Activated CD8-positive, alpha-beta memory T cell treated with anti-CD3 and anti-CD28 coated beads, Interleukin-2, amount 50 U/mL, for 48 hours (primary cell): ENCODE data around the gene SUCO.

ENCODE experiments used
- DNase-seq: peaks from one replicate; pipeline ENCODE4 v3.0.0-alpha.2; 2020

Gene SUCO

GRCh38 chr1:172515927-172516326, 17.0 kb upstream of the SUCO start:
- DNase-seq, result no peak

DNA sequence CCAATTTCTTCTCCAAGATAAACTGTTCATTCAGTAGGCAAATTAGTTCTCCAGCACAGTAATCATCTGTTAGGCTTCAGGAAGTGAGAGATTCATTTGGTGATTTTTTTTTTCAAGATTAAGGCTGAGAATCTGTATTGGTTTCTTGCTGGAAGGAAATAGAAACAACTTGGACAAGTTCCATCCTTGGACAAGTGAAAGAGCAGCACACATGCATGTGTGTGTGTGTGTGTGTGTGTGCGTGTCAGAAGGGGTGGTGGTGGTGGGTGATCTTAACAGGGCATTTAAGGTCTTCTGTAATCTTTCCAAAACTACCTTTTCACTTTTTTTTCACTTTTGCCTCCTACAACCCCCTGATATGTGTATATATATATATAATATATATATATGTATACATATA, 15.9 kb upstream of the SUCO start:
- no peak for DNase-seq

- DNase-seq, result no peak
Observed at GRCh38 chr1:172517545-172517944, 15.4 kb upstream of the SUCO start.

DNA sequence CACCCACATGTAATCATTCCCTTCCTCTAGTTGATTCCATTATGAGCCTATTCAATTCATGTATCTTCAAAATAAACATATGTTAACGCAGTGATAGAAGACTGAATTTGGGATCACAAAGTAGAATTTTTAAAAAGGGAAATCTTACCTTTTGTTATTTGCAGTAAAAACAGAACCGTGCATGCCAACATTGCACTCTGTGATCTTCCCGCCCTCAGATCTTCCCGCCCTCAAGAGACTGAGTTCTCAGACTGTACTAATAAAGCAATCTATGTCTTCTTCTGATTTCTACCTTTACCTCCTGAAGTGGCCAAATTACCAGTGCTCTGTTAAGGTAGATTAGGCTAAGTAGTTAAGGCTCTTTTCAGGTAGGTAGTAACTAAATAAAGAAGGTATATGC, 3.6 kb upstream of the SUCO start:
- no peak for DNase-seq

- DNase-seq, result no peak
Observed at GRCh38 chr1:172530000-172530399, 3.0 kb upstream of the SUCO start.

DNA sequence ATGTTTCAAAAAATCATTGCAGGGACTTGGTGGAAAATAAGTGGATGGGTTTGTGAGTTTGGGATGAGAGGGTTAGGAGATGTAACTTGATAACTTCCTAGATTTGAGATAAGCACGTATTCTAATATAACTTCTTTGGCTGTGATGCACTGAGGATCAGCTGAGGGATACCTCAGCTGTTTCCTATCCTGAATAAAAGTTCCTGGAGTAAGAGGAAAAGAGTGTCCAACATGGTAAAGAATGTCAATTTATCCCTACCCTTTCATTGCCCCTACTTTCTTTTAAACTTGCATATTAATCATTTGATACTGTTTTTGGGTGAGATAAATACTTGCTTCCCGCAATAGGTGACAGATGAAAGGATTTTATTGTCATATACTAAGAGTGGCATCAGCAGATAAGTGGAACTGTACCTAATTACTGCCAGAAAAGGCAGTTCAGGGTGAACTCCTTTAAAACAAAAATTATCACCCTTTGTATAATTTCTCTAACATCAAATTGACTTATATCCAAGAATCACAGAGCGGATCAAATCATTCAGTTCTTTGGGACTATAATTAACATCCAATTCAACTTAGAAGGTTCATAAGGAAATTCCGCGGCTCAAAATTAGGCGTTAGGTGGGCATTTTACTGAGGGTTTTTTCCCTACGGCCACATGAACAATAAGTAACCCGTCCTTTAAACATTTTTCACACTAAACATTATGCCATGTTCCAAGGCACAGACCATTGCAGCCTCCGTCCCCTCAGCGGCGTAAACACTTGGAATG, 1.4 kb upstream of the SUCO start:
- no peak for DNase-seq

GRCh38 chr1:172532183-172532699, 709 bp upstream of the SUCO start:
- DNase-seq, result peak; percentile 81

GRCh38 chr1:172533513-172534151, 682 bp downstream of the SUCO start:
- DNase-seq, result peak; percentile 65

DNA sequence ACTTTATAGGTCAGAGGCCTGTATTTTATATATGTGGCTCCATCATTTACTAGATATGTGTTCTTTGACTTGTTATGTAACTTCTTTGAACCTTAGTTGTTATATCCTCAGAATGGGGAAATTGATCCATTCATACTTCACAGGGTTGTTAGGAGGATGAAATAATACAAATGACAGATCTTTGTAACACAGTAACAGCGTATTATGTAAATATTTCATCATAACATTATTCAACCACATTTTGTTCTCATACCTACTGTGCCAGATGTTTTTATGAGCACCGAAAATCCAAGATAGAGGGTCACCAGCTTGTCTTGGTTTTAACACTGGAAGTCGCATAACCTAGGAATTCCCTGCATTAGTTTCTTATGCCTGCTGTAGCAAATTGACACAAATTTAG, 3.3 kb downstream of the SUCO start:
- DNase-seq, result no peak

DNA sequence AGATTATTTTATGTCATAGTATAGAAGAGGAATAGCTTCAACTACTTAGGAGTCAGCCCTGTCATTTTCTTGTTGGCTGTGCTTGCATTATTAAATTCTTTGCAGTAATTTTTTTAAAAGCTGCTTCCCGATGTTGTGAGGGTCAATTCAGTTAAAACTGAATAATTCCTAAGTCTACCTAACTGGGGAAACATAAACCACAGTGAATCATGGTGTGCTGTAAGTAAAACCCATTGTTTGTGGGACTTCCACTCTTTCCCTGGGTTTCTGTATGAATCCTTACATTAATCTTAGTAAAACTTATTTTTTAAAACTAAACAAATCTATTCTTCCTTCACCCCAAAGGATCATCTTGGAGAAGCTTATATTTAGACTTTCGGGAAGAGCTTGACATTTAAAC, 4.4 kb downstream of the SUCO start:
- DNase-seq, result no peak

- DNase-seq, result no peak
Observed at GRCh38 chr1:172537827-172538391, 5.0 kb downstream of the SUCO start.

GRCh38 chr1:172540635-172541034, 7.7 kb downstream of the SUCO start:
- no peak for DNase-seq

GRCh38 chr1:172544481-172545104, 11.6 kb downstream of the SUCO start:
- no peak for DNase-seq

DNA sequence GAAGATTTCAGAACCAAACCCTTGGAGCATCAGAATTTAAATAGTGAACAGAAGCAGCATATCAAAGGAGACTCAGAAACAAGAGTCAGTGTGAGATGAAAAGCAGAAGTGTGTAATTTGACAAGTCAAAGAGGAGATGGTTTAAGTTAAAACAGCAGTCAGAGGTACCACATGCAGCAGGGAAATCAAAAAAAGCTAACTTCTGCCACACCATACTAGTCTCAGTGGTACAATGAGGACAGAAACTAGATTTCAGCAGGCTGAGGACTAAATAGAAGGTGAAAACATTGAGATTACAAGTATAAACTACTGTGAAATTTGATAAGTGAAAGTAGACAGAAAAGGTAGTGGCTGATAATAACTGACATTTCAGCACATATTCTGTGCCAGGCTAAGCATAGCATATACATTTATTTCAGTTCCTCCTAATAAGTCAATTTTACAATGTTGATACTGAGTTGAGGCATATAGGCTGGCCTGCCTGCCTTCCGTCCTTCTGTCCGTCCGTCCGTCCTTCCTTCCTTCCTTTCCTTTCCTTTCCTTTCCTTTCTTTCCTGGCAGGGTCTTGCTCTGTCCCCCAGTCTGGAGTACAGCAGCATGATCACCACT, 12.6 kb downstream of the SUCO start:
- DNase-seq, result no peak

- DNase-seq, result no peak
Observed at GRCh38 chr1:172547071-172547470, 14.1 kb downstream of the SUCO start.

GRCh38 chr1:172549621-172550280, 16.8 kb downstream of the SUCO start:
- no peak for DNase-seq

GRCh38 chr1:172551279-172551678, 18.3 kb downstream of the SUCO start:
- no peak for DNase-seq

GRCh38 chr1:172554915-172555314, 22.0 kb downstream of the SUCO start:
- DNase-seq, result no peak

DNA sequence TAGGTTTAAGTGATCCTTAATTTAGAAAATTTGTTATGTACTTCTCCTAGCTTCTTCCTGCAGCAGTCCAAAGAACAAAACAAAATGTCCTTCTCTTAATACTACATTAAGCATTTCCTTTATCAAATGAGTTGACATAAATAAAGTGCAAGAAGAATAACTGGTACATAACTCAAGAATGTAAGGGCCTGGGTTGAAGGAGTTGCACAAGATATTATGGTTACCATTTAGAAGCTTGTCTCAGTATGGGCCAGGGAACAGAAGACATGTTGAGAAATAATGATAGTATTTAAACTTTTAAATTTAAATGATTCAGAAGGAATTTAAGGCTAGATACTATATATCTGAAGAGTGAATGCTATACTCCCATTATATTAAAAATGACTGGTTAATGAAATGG, 23.5 kb downstream of the SUCO start:
- DNase-seq, result no peak

DNA sequence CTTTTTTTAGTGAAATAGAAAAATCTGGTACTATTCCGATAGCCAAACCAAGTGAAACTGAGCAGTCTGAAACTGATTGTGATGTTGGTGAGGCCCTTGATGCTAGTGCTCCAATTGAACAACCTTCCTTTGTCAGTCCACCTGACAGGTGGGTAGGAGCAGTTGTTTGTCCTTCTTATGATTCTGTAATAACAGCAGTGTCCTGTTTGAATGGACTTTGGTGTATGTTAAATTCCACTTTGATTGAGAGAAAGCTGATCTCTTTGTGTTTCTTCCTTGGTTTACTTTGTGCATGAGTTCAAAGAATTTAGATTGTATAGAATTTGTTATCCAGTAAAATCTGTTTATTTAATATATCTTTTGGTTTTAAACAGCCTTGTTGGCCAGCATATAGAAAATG, 24.3 kb downstream of the SUCO start:
- no peak for DNase-seq

- no peak for DNase-seq
Observed at GRCh38 chr1:172559572-172560210, 26.7 kb downstream of the SUCO start.

- no peak for DNase-seq
Observed at GRCh38 chr1:172561252-172561651, 28.3 kb downstream of the SUCO start.
